ENCODE results near the gene C2orf76. TPM values are rescaled to one million over a fixed set of nuclear protein-coding genes. Genes with fewer than 3 reads are reported as not detected.
A peak's percentile ranks its signal among the peaks of the same experiment; 100 is the strongest.
"Not testable (repeated sequence)": the region's sequence is repeated elsewhere in the genome, so short reads cannot be mapped to it uniquely, and the experiment has no call there.

C2orf76 gene
- polyA plus RNA-seq, 4 donors: 11.0 to 13.5 (median 12.2) TPM

DNA sequence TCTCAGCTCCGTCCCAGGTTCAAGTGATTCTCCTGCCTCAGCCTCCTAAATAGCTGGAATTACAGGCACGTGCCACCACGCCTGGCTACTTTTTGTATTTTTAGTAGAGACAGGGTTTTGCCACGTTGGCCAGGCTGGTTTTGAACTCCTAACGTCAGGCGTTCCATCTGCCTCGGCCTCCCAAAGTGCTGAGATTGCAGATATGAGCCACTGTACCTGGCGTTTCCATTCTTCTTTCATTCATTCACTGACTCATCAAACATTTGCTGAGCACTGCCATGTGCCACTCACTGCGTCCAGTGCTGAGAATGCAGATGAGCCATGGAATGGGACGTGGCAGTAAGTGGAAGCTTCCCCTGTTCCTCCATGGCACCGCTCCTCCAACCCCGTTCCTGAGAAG is 37.0 kb upstream of the C2orf76 start:
- peak overlapping the region in 1 of 3 donors; percentile 88 for H3K27ac ChIP-seq (ENCODE audit: low read depth in 1 of 3, low read length in 2 of 3)
- not testable (repeated sequence) for DNase-seq; H3K9me3 ChIP-seq (ENCODE audit: control insufficient read depth in 2 of 2, insufficient read depth in 1 of 2, low read depth in 1 of 2, low read length in 1 of 2); H3K36me3 ChIP-seq (ENCODE audit: control insufficient read depth in 3 of 3, insufficient read depth in 2 of 3, low read depth in 1 of 3, low read length in 3 of 3); H3K4me3 ChIP-seq (ENCODE audit: low read depth in 1 of 3, low read length in 3 of 3); H3K27me3 ChIP-seq (ENCODE audit: control insufficient read depth in 3 of 3, insufficient read depth in 3 of 3, low read length in 3 of 3); FAIRE-seq
- H3K4me1 ChIP-seq (ENCODE audit: control insufficient read depth in 3 of 3, insufficient read depth in 2 of 3, low read depth in 1 of 3, low read length in 2 of 3): peaks cover 0 to 27% (median 4%) of the 10 kb centered on the region in 3 donors
- WGBS, 3 donors: 82 to 87% (median 84%) methylated on average over 12 of the region's 12 CpGs

DNA sequence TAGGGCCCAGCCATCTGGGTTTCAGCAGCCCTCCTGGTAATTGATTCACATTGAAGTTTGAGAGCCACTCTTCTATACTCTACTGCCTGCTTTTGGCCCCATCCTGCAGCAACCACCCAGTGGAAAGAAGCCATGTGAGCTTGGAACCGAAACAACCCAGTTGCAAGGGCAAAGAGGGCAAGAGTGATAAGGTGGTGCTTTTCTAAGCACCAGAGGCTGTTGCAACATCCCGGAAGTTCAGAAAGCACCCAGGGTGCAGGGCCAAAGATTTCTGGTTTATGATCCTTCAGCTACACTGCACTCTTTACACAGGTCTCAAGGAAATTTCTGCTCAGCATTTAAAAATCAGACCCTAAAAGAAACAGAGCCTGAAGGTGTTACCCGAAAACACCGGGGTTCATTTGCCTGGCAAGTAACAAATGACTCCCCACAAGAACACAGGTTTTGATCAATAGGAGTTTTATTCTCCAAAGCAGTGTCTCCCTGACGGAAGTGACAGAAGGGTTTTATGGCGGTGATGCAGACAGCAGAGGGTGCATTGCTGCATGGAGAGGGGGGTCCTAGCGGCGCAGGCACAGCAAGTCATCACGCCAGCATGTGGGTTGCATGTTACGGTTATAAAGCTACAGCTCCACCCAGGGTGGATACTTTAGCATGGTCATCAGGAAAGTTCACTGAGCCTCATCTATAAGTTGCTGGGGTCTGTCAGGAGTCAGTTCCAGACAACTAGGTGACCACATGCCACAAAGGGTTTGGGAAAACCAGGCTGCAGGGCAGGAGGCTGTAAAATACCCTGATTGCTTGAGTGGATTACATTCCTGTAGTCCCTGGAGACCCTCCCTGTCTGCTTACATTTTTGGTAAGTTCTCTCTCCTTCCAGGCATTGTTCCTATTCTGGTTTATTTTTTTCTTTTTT is 36.3 kb upstream of the C2orf76 start:
- WGBS, 3 donors: 13 to 56% (median 35%) methylated on average over 10 of the region's 10 CpGs
- Histone ChIP-seq H3K4me1 (ENCODE audit: control insufficient read depth in 3 of 3, insufficient read depth in 2 of 3, low read depth in 1 of 3, low read length in 2 of 3) (peaks cover 0 to 21% (median 4%) of the 10 kb centered on the region in 3 donors), H3K27ac (ENCODE audit: low read depth in 1 of 3, low read length in 2 of 3) (peak overlapping the region; percentile 65 to 88 (median 79)), H3K36me3 (ENCODE audit: control insufficient read depth in 3 of 3, insufficient read depth in 2 of 3, low read depth in 1 of 3, low read length in 3 of 3) (no peaks in the 10 kb centered on the region), H3K9me3 (ENCODE audit: control insufficient read depth in 2 of 2, insufficient read depth in 1 of 2, low read depth in 1 of 2, low read length in 1 of 2) (peaks cover 0 to 8% of the 10 kb centered on the region in 2 donors), H3K4me3 (ENCODE audit: low read depth in 1 of 3, low read length in 3 of 3) (peak overlapping the region in 1 of 3 donors; percentile 4), H3K27me3 (ENCODE audit: control insufficient read depth in 3 of 3, insufficient read depth in 3 of 3, low read length in 3 of 3) (no peaks in the 10 kb centered on the region)
- peak; percentile 94 to 97 for DNase-seq
- no peak for FAIRE-seq

DNA sequence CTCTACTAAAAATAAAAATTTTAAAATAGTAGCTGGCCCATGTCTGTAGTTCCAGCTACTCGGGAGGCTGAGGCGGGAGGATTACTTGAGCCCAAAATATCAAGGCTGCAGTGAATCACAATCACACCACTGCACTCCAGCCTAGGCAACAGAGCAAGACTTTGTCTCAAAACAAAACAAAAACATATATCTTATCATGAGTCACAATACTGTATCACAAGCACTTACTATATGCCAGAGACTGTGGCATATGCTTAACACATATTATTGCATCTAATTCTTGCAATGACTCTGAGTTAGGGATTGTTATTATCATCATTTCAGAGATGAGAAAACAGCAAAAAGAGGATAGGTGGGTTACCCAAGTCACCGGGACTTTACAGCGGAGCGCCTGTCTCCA is 35.5 kb upstream of the C2orf76 start:
- DNase-seq (no peak), FAIRE-seq (no peak)
- H3K4me1 ChIP-seq (ENCODE audit: control insufficient read depth in 3 of 3, insufficient read depth in 2 of 3, low read depth in 1 of 3, low read length in 2 of 3): peaks cover 0 to 19% (median 4%) of the 10 kb centered on the region in 3 donors
- H3K9me3 ChIP-seq (ENCODE audit: control insufficient read depth in 2 of 2, insufficient read depth in 1 of 2, low read depth in 1 of 2, low read length in 1 of 2): peaks cover 0 to 8% of the 10 kb centered on the region in 2 donors
- H3K4me3 ChIP-seq (ENCODE audit: low read depth in 1 of 3, low read length in 3 of 3): no peak overlapping the region
- no peaks in the 10 kb centered on the region for H3K27me3 ChIP-seq (ENCODE audit: control insufficient read depth in 3 of 3, insufficient read depth in 3 of 3, low read length in 3 of 3)
- H3K27ac ChIP-seq (ENCODE audit: low read depth in 1 of 3, low read length in 2 of 3): peak overlapping the region in 1 of 3 donors; percentile 80
- 79 to 85% (median 82%) methylated on average over 5 of the region's 5 CpGs for WGBS, 3 donors
- no peaks in the 10 kb centered on the region for H3K36me3 ChIP-seq (ENCODE audit: control insufficient read depth in 3 of 3, insufficient read depth in 2 of 3, low read depth in 1 of 3, low read length in 3 of 3)

DNA sequence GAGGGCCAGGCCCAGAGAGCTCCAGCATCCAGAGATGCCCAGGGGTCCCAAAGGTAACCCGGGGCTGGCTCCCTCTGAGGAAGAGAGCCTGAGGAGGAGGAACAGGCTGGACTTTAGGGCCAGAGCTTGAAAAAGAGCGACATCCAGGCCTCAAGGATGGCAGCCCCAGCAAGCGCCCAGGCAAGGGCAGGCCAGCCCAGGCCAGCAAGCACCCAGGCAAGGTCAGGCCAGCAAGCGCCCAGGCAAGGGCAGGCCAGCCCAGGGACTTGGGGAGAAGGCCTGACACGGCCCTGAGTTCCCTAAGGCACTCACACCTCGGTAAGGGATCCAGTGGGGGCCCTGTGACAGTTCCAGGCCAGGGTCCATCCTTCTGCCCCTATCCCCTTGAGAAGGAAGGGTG is 30.6 kb upstream of the C2orf76 start:
- 88 to 90% (median 88%) methylated on average over 5 to 6 of the region's 6 CpGs for WGBS, 3 donors
- no peaks in the 10 kb centered on the region for H3K9me3 ChIP-seq (ENCODE audit: control insufficient read depth in 2 of 2, insufficient read depth in 1 of 2, low read depth in 1 of 2, low read length in 1 of 2)
- H3K4me1 ChIP-seq (ENCODE audit: control insufficient read depth in 3 of 3, insufficient read depth in 2 of 3, low read depth in 1 of 3, low read length in 2 of 3): peaks cover 0 to 3% (median 0%) of the 10 kb centered on the region in 3 donors
- no peaks in the 10 kb centered on the region for H3K27me3 ChIP-seq (ENCODE audit: control insufficient read depth in 3 of 3, insufficient read depth in 3 of 3, low read length in 3 of 3)
- FAIRE-seq (no peak), DNase-seq (no peak)
- H3K27ac ChIP-seq (ENCODE audit: low read depth in 1 of 3, low read length in 2 of 3): no peak overlapping the region
- H3K4me3 ChIP-seq (ENCODE audit: low read depth in 1 of 3, low read length in 3 of 3): no peak overlapping the region
- no peaks in the 10 kb centered on the region for H3K36me3 ChIP-seq (ENCODE audit: control insufficient read depth in 3 of 3, insufficient read depth in 2 of 3, low read depth in 1 of 3, low read length in 3 of 3)

DNA sequence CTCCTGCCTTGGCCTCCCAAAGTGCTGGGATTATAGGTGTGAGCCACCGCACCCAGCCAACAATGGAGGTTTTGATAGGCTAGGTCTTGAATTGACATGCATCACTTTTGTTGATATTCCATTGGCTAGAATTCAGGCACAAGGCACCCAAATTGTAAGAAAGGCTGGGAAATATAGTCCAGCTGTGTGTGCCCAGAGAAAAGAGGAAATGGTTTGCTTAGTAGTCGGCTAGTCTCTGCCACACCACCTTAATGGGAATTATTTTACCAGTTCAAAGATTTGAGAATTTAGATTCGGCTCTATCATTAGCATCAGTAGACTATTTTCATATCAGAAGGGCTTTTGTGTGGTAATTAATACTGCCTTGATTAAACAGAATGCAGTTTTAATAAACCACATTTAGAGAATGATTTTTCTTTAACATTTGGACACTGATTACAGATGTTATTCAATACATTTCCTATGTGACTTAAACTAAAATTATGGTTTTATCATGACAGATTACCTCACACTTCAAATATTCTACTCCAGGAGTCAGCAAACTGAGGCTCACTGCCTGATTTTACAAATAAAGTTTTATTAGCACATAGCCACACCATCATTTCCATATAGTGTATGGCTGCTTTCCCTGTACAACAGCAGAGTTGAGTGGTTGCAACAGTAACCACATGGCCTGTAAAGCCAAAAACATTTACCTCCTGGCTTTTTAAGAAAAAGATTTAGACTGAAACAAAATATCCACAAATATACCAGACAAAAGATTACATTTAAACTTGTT is 27.5 kb upstream of the C2orf76 start:
- WGBS, 3 donors: 87 to 92% (median 89%) methylated on average over 3 of the region's 3 CpGs

DNA sequence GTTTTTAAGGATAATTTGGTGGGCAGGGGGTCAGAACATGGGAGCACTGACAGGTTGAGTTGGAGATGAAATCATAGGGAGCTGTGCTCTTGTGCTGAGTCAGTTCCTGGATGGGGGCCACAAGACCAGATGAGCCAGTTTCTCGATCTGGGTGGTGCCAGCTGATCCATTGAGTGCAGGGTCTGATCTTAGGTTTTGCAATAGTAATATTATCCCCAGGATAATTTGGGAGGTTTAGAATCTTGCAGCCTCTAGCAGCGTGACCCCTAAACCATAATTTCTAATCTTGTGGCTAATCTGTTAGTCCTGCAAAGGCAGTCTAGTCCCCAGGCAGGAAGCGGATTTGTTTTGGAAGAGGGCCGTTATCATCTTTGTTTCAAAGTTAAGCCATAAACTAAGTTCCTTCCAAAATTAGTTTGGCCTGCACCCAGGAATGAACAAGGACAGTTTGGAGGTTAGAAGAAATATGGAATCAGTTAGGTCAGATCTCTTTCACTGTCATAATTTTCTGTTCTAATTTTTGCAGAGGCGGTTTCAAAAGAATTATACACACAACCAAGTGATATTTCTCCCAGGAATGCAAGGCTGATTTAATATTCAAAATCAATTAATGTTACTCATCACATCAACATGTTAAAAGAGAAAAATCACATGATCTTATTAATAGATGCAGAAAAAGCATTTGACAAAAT is 23.1 kb upstream of the C2orf76 start:
- DNase-seq: peak; percentile 28 to 38
- 24 to 31% (median 27%) methylated on average over 5 of the region's 5 CpGs for WGBS, 3 donors
- Histone ChIP-seq H3K36me3 (ENCODE audit: control insufficient read depth in 3 of 3, insufficient read depth in 2 of 3, low read depth in 1 of 3, low read length in 3 of 3) (no peaks in the 10 kb centered on the region), H3K27ac (ENCODE audit: low read depth in 1 of 3, low read length in 2 of 3) (no peak overlapping the region), H3K4me1 (ENCODE audit: control insufficient read depth in 3 of 3, insufficient read depth in 2 of 3, low read depth in 1 of 3, low read length in 2 of 3) (peaks cover 0 to 14% (median 0%) of the 10 kb centered on the region in 3 donors), H3K9me3 (ENCODE audit: control insufficient read depth in 2 of 2, insufficient read depth in 1 of 2, low read depth in 1 of 2, low read length in 1 of 2) (no peaks in the 10 kb centered on the region), H3K27me3 (ENCODE audit: control insufficient read depth in 3 of 3, insufficient read depth in 3 of 3, low read length in 3 of 3) (no peaks in the 10 kb centered on the region), H3K4me3 (ENCODE audit: low read depth in 1 of 3, low read length in 3 of 3) (no peak overlapping the region)
- FAIRE-seq: no peak

More for the DNA sequence above, 27.5 kb upstream of the C2orf76 start:
- FAIRE-seq (no peak), DNase-seq (no peak)
- Histone ChIP-seq H3K27me3 (ENCODE audit: control insufficient read depth in 3 of 3, insufficient read depth in 3 of 3, low read length in 3 of 3) (no peaks in the 10 kb centered on the region), H3K27ac (ENCODE audit: low read depth in 1 of 3, low read length in 2 of 3) (no peak overlapping the region), H3K4me1 (ENCODE audit: control insufficient read depth in 3 of 3, insufficient read depth in 2 of 3, low read depth in 1 of 3, low read length in 2 of 3) (no peaks in the 10 kb centered on the region), H3K4me3 (ENCODE audit: low read depth in 1 of 3, low read length in 3 of 3) (no peak overlapping the region), H3K9me3 (ENCODE audit: control insufficient read depth in 2 of 2, insufficient read depth in 1 of 2, low read depth in 1 of 2, low read length in 1 of 2) (no peaks in the 10 kb centered on the region), H3K36me3 (ENCODE audit: control insufficient read depth in 3 of 3, insufficient read depth in 2 of 3, low read depth in 1 of 3, low read length in 3 of 3) (no peaks in the 10 kb centered on the region)

DNA sequence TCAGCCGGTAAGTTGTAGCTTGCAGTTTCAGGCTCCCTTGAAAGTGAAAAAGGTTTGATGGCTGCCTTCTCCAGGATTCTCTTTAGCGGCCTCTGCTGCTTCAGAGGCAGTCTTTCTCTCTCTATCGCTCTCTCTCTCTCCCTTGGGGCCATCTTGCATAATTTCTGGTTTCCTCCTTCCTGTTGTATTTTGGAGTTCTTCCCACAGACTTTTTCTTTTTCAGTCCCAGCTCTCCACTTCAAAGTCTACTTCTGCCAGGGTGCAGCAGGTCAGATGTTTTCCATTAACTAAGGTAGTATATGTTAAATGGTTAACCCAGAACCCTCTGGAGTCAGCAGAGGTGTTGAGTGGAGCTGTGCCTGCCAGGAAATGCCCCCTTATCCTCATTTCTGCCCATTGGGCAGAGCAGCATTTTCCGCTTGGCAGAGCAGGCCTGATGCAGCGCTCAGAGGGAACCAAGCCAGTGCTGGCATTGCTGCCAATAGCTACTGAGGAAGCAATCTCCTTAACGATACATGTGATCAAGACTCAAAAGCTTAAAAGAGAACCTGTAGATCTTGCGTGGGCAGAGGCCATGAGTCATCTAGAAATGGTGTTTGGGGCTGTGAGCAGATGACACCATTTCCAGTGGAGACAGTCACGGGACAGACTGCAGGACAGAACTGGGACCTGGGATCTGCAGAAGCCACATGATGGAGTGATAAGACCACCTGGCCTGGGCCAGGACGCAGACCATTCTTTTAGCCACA is 20.9 kb upstream of the C2orf76 start:
- 18 to 42% (median 27%) methylated on average over 9 of the region's 9 CpGs for WGBS, 3 donors
- Histone ChIP-seq H3K27ac (ENCODE audit: low read depth in 1 of 3, low read length in 2 of 3) (peak overlapping the region in 2 of 3 donors; percentile 46 to 81), H3K36me3 (ENCODE audit: control insufficient read depth in 3 of 3, insufficient read depth in 2 of 3, low read depth in 1 of 3, low read length in 3 of 3) (no peaks in the 10 kb centered on the region), H3K4me3 (ENCODE audit: low read depth in 1 of 3, low read length in 3 of 3) (no peak overlapping the region), H3K9me3 (ENCODE audit: control insufficient read depth in 2 of 2, insufficient read depth in 1 of 2, low read depth in 1 of 2, low read length in 1 of 2) (no peaks in the 10 kb centered on the region), H3K27me3 (ENCODE audit: control insufficient read depth in 3 of 3, insufficient read depth in 3 of 3, low read length in 3 of 3) (no peaks in the 10 kb centered on the region), H3K4me1 (ENCODE audit: control insufficient read depth in 3 of 3, insufficient read depth in 2 of 3, low read depth in 1 of 3, low read length in 2 of 3) (peaks cover 0 to 14% (median 0%) of the 10 kb centered on the region in 3 donors)
- no peak for FAIRE-seq
- peak; percentile 60 to 79 for DNase-seq

All from small intestine (tissue), 7 donors.